HG03342 (cell line): Measurements from ENCODE around the gene RGS2.

Experiments used
- ATAC-seq: cut with Tn5 transposase; IDR thresholded peaks from one replicate; pipeline ENCODE4 v1.9.1; 2021; ENCODE audit warnings: mild to moderate bottlenecking, moderate library complexity; ENCODE audit not compliant: unreplicated experiment

The RGS2 gene

GRCh38 chr1:192795916-192796618 is 12.8 kb upstream of the RGS2 start:
- ATAC-seq: no peak

GRCh38 chr1:192797143-192797542 is 11.7 kb upstream of the RGS2 start:
- no peak for ATAC-seq

DNA sequence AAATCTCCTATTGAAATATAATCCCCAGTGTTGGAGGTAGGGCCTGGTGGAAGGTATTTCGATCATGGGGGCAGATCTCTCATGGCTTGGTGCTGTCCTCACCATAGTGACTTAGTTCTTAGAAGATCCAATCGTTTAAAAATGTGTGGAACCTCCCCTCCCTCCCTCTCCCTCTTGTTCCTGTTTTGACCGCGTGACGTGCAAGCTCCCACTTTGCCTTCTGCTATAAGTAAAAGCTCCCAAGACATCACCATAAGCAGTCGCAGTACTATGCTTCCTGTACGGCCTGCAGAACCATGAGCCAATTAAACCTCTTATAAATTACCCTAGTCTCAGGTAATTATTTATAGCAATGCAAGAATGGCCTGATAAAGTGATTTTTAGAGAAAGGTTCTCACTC is 10.9 kb upstream of the RGS2 start:
- ATAC-seq: no peak

- no peak for ATAC-seq
These were observed 7.4 kb upstream of the RGS2 start for GRCh38 chr1:192801451-192801850.

DNA sequence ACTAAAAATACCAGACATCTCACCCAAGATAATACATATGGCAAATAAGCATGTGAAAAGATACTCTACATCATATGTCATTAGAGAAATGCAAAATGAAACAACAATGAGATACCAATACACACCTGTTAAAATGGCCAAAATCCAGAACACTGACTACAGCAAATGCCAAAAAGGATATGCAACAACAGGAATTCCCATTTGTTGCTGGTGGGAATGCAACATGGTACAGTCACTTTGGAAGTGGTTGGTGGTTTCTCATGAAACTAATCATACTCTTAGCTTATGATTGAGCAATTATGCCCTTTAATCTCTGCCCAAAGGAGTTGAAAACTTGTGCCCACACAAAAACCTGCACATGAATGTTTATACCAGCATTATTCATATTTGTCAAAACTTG is 6.4 kb upstream of the RGS2 start:
- ATAC-seq: no peak

DNA sequence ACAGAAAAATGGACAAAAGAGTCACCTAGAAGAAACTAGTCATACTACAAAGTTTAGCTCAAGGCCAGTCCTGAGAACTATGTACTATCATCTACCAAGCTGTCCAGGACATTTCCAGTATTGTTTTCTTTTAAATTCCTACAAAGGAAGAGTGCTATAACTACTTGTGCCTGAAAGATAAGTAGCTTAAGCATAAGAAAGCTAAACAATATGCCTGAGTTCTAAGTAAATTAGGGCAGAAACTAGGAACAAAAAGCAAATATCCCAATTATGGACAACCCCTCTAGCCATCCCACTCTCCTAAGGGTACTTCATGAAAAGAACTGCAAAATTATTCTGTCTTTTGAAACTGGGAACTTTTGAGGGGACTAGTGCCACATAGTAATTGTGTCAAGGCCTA is 5.3 kb upstream of the RGS2 start:
- no peak for ATAC-seq

DNA sequence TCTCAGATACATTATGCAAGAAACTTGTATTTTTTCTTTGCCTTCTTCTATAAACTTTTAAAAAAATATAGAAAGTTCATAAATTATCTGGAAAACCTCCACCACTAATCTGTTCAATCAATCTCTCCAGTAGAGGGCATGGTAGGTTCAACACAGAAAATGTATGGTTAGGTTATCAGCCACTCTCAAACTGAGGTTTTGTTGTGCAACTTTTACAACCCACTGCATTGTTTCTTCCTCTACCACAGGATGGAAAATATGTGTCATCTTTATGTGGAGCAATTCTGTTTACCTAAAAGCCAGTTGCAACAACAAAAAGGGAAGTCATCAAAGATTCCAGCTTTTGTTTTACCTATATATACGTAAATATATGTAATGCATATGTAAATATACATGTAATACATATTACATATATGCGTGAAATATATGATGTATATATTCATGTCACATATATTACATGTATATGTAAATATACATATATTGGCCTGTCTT is 3.0 kb upstream of the RGS2 start:
- peak; percentile 34 for ATAC-seq

DNA sequence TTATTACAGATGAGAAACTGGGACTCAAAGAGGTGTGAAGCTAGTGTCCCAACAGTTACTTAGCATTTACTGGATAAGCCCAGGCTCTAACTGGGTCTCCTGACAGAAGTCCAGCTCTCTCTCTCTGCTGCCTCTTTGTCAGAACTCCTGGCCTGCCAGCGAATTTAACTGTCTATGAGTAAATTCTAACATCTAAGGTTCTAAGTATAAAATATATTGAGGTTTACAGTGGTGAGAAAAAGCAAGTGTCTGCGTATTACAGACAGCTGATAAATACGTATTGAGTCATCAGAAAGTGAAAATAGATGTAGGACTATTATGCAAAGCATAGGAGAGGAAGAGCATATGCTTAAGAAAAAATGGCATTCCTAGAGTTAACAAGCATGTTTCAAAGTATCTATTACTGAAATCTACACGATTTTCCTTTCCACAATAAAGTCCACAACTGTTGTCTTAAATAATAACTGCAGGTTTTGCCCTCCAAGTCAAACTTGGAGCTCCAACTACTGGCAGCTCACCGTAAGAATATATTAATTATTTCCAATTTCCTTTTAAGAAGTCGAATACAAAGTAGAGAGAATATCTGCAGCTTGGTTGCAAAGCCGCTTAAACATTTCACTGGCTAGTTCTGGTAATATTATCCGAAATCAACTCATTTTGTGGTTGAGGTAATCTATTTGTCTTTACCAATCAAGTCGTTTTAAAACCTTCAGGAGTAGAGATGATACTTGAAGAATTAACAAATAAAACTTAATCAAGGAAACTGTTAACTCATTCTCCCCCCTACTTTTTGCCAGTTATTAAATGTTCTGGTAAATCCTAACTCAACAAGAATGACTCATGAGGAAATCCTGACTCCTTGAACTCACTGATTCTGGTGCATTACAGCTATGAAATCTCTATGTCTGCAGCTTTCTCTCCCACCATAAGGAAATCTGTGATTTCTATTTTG is 1.4 kb upstream of the RGS2 start:
- ATAC-seq: peak; percentile 42

GRCh38 chr1:192808163-192808517 is 699 bp upstream of the RGS2 start:
- ATAC-seq: no peak

GRCh38 chr1:192809307-192810252 is 741 bp downstream of the RGS2 start:
- no peak for ATAC-seq

- no peak for ATAC-seq
These were observed 1.5 kb downstream of the RGS2 start for GRCh38 chr1:192810253-192810880.

- ATAC-seq: no peak
These were observed 2.2 kb downstream of the RGS2 start for GRCh38 chr1:192811006-192811405.

DNA sequence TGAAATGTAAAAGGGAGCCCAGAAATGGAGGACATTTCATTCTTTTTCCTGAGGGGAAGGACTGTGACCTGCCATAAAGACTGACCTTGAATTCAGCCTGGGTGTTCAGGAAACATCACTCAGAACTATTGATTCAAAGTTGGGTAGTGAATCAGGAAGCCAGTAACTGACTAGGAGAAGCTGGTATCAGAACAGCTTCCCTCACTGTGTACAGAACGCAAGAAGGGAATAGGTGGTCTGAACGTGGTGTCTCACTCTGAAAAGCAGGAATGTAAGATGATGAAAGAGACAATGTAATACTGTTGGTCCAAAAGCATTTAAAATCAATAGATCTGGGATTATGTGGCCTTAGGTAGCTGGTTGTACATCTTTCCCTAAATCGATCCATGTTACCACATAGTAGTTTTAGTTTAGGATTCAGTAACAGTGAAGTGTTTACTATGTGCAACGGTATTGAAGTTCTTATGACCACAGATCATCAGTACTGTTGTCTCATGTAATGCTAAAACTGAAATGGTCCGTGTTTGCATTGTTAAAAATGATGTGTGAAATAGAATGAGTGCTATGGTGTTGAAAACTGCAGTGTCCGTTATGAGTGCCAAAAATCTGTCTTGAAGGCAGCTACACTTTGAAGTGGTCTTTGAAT is 2.9 kb downstream of the RGS2 start:
- no peak for ATAC-seq

DNA sequence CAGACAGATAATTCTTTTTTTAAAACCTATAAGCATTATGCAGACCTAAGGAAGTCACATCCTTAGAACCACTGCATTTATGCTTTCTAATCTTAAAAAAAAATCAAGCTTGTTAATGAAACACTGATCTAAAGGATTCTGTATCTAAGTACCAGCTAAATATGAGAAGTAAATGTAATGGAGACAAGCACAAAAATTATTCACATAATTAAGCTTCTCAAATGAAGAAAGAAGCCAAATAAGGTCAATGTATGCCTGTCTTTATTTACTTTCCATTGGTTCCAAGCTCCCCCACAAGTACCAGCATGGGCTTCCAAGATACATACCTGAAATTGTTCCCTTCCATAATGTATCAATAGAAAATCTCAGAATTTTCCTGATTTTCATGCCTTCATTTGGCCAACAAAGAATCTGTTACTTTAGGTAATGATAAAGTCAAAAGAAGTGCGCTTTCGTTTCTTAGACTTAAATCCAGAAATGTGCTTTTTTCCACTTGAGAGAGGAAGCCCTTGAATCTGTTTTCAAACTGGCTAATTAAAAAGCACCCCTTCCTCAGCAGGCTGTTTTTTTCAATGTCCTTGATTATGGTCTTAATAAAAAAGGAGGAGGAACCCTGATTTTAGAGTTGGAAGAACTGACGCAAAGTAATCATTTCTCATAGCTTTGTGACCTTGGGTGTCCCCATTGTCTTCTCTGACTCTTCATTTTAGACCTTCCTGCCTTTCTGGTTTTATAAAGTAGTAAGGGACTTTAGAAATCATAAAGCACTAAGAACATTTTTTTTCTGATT is 3.8 kb downstream of the RGS2 start:
- no peak for ATAC-seq

GRCh38 chr1:192814805-192815204 is 6.0 kb downstream of the RGS2 start:
- no peak for ATAC-seq

DNA sequence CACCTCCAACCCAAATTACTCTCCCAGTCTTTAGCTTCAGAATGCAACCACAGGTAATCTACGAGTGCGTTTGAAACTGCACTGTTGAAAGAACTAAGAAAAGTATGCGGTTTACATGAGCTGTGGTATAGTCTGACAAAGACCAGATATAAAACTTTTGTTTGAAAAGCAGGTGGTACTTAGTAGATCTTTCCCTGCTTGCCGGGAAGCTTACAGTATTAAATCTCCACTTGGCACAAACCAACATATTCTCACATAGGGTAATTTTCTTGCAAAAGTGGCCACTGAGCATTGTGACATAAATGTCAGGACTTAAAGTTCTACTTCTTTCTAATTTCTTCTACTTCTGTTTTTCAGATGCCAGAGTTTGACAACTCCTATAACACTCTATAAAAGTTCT is 8.4 kb downstream of the RGS2 start:
- ATAC-seq: no peak

GRCh38 chr1:192821296-192821695 is 12.5 kb downstream of the RGS2 start:
- ATAC-seq: no peak

DNA sequence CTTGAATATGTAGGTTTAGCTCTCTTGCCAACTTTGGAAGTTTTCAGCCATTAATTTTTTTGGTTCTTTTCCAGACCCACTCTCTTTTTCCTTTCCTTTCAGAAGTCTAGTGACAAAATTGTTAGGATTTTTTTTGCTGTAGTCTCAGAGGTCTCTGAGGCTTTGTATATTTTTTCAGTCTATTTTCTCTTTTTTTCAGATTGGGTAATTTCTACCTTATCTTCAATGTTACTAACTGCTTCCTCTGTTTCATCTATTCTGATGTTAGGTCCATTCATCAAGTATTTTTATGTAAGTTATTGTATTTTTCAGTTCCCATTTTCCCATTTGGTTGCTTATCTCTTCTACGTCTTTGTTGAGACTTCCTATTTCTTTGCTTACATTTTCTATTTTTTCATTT is 15.7 kb downstream of the RGS2 start:
- ATAC-seq: no peak
